Measurements from ENCODE around the gene ZKSCAN2.

Gene ZKSCAN2

DNA sequence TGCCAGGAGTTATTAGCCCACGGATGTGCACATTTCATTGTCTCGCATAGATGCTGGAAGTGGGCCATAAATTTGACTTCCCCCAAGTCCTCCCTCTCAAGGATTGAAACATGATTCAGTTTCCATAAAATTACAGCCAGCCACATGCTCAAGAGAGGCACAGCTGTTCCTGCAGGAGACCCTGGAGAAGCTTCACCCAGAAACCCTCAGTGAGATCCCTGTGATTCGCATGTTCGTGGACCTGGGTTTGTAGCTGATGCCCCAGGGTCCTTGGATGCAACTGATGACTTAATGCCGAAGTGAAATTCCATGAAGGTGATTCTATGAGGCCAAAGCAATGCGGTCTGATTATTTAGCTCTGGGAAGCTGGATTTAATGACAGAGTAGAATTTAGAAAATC lies 65.5 kb downstream of the ZKSCAN2 start:
- Histone ChIP-seq H3K4me3 (IDR thresholded peaks at IDR 0.05; ENCODE audit: insufficient read depth, low read depth, low read length) (no peak overlapping the region), H3K4me2 (no peak overlapping the region), H4K20me1 (ENCODE audit: insufficient read depth) (no peaks in the 10 kb centered on the region), H3K4me1 (ENCODE audit: low read depth, poor library complexity, severe bottlenecking) (no peaks in the 10 kb centered on the region), H3K36me3 (ENCODE audit: insufficient read depth) (no peaks in the 10 kb centered on the region), H2AFZ (ENCODE audit: low read depth) (no peak overlapping the region), H3K27ac (no peak overlapping the region), H3K27me3 (ENCODE audit: insufficient read depth, low read depth) (no peaks in the 10 kb centered on the region), H3K79me2 (ENCODE audit: insufficient read depth, low read depth) (no peaks in the 10 kb centered on the region), H3K9ac (no peak overlapping the region)
- TF ChIP-seq, protein P1, sequence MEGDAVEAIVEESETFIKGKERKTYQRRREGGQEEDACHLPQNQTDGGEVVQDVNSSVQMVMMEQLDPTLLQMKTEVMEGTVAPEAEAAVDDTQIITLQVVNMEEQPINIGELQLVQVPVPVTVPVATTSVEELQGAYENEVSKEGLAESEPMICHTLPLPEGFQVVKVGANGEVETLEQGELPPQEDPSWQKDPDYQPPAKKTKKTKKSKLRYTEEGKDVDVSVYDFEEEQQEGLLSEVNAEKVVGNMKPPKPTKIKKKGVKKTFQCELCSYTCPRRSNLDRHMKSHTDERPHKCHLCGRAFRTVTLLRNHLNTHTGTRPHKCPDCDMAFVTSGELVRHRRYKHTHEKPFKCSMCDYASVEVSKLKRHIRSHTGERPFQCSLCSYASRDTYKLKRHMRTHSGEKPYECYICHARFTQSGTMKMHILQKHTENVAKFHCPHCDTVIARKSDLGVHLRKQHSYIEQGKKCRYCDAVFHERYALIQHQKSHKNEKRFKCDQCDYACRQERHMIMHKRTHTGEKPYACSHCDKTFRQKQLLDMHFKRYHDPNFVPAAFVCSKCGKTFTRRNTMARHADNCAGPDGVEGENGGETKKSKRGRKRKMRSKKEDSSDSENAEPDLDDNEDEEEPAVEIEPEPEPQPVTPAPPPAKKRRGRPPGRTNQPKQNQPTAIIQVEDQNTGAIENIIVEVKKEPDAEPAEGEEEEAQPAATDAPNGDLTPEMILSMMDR (conservative IDR thresholded peaks at IDR 0.05; ENCODE audit: low read depth, low read length): no peak

- TF ChIP-seq, protein P1 (conservative IDR thresholded peaks at IDR 0.05; ENCODE audit: low read depth, low read length): no peak
- no peak overlapping the region for H3K4me3 ChIP-seq (IDR thresholded peaks at IDR 0.05; ENCODE audit: insufficient read depth, low read depth, low read length)
- H3K9ac ChIP-seq: no peak overlapping the region
- H2AFZ ChIP-seq (ENCODE audit: low read depth): no peak overlapping the region
- no peaks in the 10 kb centered on the region for H3K4me1 ChIP-seq (ENCODE audit: low read depth, poor library complexity, severe bottlenecking)
- no peak overlapping the region for H3K4me2 ChIP-seq
- H3K79me2 ChIP-seq (ENCODE audit: insufficient read depth, low read depth): no peaks in the 10 kb centered on the region
- H3K36me3 ChIP-seq (ENCODE audit: insufficient read depth): no peaks in the 10 kb centered on the region
- H3K27ac ChIP-seq: no peak overlapping the region
- no peaks in the 10 kb centered on the region for H3K27me3 ChIP-seq (ENCODE audit: insufficient read depth, low read depth)
- H4K20me1 ChIP-seq (ENCODE audit: insufficient read depth): no peaks in the 10 kb centered on the region
Measured at GRCh38 chr16:25189305-25189704, 68.3 kb downstream of the ZKSCAN2 start.

- H3K79me2 ChIP-seq (ENCODE audit: insufficient read depth, low read depth): no peaks in the 10 kb centered on the region
- no peak overlapping the region for H2AFZ ChIP-seq (ENCODE audit: low read depth)
- H3K4me1 ChIP-seq (ENCODE audit: low read depth, poor library complexity, severe bottlenecking): no peaks in the 10 kb centered on the region
- H3K4me2 ChIP-seq: no peak overlapping the region
- no peak overlapping the region for H3K27ac ChIP-seq
- no peaks in the 10 kb centered on the region for H4K20me1 ChIP-seq (ENCODE audit: insufficient read depth)
- H3K36me3 ChIP-seq (ENCODE audit: insufficient read depth): no peaks in the 10 kb centered on the region
- TF ChIP-seq, protein P1 (conservative IDR thresholded peaks at IDR 0.05; ENCODE audit: low read depth, low read length): no peak
- H3K9ac ChIP-seq: no peak overlapping the region
- no peaks in the 10 kb centered on the region for H3K27me3 ChIP-seq (ENCODE audit: insufficient read depth, low read depth)
- H3K4me3 ChIP-seq (IDR thresholded peaks at IDR 0.05; ENCODE audit: insufficient read depth, low read depth, low read length): no peak overlapping the region
Measured at GRCh38 chr16:25187491-25187795, 70.2 kb downstream of the ZKSCAN2 start.

Measured in KMS-11 (cell line).